HG03571 (cell line): ENCODE results near the gene ANGPTL2.

Experiments used
- ATAC-seq: cut with Tn5 transposase; IDR thresholded peaks from one replicate; pipeline ENCODE4 v1.9.1; 2021; ENCODE audit not compliant: unreplicated experiment

Gene ANGPTL2

GRCh38 chr9:127055745-127056402, 66.6 kb downstream of the ANGPTL2 start:
- no peak for ATAC-seq

- ATAC-seq, result no peak
These were observed 68.5 kb downstream of the ANGPTL2 start for GRCh38 chr9:127053960-127054359.

GRCh38 chr9:127053057-127053821, 69.2 kb downstream of the ANGPTL2 start:
- ATAC-seq, result no peak

- ATAC-seq, result no peak
These were observed 70.4 kb downstream of the ANGPTL2 start for GRCh38 chr9:127051881-127052595.

GRCh38 chr9:127050591-127051001, 71.8 kb downstream of the ANGPTL2 start:
- no peak for ATAC-seq

- no peak for ATAC-seq
These were observed 72.3 kb downstream of the ANGPTL2 start for GRCh38 chr9:127050152-127050551.

- no peak for ATAC-seq
These were observed 72.9 kb downstream of the ANGPTL2 start for GRCh38 chr9:127049581-127049980.

GRCh38 chr9:127049044-127049443, 73.4 kb downstream of the ANGPTL2 start:
- ATAC-seq, result peak; percentile 55

- no peak for ATAC-seq
These were observed 74.5 kb downstream of the ANGPTL2 start for GRCh38 chr9:127047971-127048370.

GRCh38 chr9:127045148-127045547, 77.3 kb downstream of the ANGPTL2 start:
- no peak for ATAC-seq

GRCh38 chr9:127039492-127039891, 82.9 kb downstream of the ANGPTL2 start:
- ATAC-seq, result no peak

- no peak for ATAC-seq
These were observed 83.9 kb downstream of the ANGPTL2 start for GRCh38 chr9:127038531-127038930.
